Progenitor cell of endocrine pancreas (in vitro differentiated cells): ENCODE measurements around the gene SVIL. TPM values are rescaled to one million over a fixed set of nuclear protein-coding genes. Genes with fewer than 3 reads are reported as not detected.
"Not testable (repeated sequence)": the region's sequence is repeated elsewhere in the genome, so short reads cannot be mapped to it uniquely, and the experiment has no call there.

Source experiments
- DNase-seq: peaks from one replicate; pipeline ENCODE4 v3.0.0; 2021; ENCODE audit warnings: low spot score; ENCODE audit not compliant: unreplicated experiment
- H3K27ac Mint-ChIP-seq: 2 replicates; pipeline ENCODE4 v1.8.0; 2021; ENCODE audit warnings: mild to moderate bottlenecking, moderate library complexity, mixed read lengths
- H3K27me3 Mint-ChIP-seq: 2 replicates; pipeline ENCODE4 v1.8.0; 2021; ENCODE audit warnings: mixed read lengths
- H3K36me3 Mint-ChIP-seq: 2 replicates; pipeline ENCODE4 v1.8.0; 2022; ENCODE audit warnings: mixed read lengths; ENCODE audit not compliant: insufficient read depth
- H3K4me1 Mint-ChIP-seq: 2 replicates; pipeline ENCODE4 v1.8.0; 2021; ENCODE audit warnings: low read depth, mixed read lengths
- H3K4me3 Mint-ChIP-seq: 2 replicates; pipeline ENCODE4 v1.8.0; 2021; ENCODE audit warnings: low read depth, mild to moderate bottlenecking, moderate library complexity, mixed read lengths
- H3K9me3 Mint-ChIP-seq: 2 replicates; pipeline ENCODE4 v1.8.0; 2021; ENCODE audit warnings: low read depth, mixed read lengths
- total RNA-seq: library from RNA; stranded (reverse); gene quantifications from 2 replicates; pipeline ENCODE4 v1.2.1, GENCODE V29; 2021
- TF ChIP-seq, protein P1 (sequence below): fragments of 200-600 bp; sonication (generic); IDR thresholded peaks from one replicate; pipeline ENCODE4 v1.5.0; 2021; ENCODE audit warnings: antibody characterized with exemption, mild to moderate bottlenecking; ENCODE audit not compliant: unreplicated experiment

Gene SVIL
- total RNA-seq, 1 donor from 2014 or later = 88.2 TPM

DNA sequence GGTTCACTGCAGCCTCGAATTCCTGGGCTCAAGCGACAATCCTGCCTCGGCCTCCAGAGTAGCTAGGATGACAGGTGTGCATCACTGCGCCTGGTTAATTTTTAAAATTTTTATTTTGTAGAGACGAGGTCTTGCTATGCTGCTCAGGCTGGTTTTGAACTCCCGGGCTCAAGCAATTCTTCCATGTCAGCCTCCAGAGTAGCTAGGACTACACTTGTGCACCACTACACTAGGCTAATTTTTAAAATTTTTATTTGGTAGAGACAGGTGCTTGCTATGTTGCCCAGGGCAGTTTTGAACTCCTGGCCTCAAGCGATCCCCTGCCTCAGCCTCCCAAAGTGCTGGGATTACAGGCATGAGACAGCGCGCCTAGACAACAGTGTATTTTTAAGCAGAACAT, 120.5 kb downstream of the SVIL start:
- Mint-ChIP-seq H3K4me3 (no peak overlapping the region), H3K9me3 (no peaks in the 10 kb centered on the region), H3K27me3 (no peaks in the 10 kb centered on the region), H3K36me3 (peaks cover 16% of the 10 kb centered on the region), H3K27ac (no peak overlapping the region), H3K4me1 (peaks cover 6% of the 10 kb centered on the region)
- no peak for DNase-seq
- TF ChIP-seq, protein P1, sequence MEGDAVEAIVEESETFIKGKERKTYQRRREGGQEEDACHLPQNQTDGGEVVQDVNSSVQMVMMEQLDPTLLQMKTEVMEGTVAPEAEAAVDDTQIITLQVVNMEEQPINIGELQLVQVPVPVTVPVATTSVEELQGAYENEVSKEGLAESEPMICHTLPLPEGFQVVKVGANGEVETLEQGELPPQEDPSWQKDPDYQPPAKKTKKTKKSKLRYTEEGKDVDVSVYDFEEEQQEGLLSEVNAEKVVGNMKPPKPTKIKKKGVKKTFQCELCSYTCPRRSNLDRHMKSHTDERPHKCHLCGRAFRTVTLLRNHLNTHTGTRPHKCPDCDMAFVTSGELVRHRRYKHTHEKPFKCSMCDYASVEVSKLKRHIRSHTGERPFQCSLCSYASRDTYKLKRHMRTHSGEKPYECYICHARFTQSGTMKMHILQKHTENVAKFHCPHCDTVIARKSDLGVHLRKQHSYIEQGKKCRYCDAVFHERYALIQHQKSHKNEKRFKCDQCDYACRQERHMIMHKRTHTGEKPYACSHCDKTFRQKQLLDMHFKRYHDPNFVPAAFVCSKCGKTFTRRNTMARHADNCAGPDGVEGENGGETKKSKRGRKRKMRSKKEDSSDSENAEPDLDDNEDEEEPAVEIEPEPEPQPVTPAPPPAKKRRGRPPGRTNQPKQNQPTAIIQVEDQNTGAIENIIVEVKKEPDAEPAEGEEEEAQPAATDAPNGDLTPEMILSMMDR = no peak

DNA sequence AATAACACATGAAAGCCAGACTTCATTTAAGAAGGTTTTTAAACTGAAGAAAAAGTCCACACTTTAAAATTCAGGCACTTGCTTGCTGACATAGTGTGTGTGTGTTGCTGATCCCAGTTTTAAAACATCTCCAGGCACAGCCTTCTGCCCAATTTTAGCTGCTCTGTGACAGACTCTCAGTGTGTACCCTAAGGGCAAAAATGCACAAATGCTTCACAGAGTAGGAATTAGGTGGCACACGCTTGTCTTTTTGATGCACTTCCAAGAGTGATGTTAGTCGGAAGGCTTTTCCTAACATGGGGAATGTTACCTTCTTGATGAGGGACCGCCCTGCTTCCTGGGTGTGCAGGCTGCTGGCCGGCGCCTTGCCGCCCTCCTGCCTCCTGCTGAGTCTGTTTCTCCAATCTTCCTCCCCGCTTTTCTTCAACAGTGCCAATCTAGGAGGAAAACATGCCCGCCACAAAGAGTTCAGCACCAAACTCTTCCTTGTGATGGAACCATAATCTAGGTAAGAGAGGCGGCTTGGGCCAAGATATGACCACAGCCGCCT, 122.3 kb downstream of the SVIL start:
- peaks cover 20% of the 10 kb centered on the region for H3K36me3 Mint-ChIP-seq
- peaks cover 8% of the 10 kb centered on the region for H3K4me1 Mint-ChIP-seq
- H3K27me3 Mint-ChIP-seq = no peaks in the 10 kb centered on the region
- no peak for DNase-seq
- no peak overlapping the region for H3K4me3 Mint-ChIP-seq
- H3K27ac Mint-ChIP-seq = no peak overlapping the region
- TF ChIP-seq, protein P1 = no peak
- H3K9me3 Mint-ChIP-seq = no peaks in the 10 kb centered on the region

DNA sequence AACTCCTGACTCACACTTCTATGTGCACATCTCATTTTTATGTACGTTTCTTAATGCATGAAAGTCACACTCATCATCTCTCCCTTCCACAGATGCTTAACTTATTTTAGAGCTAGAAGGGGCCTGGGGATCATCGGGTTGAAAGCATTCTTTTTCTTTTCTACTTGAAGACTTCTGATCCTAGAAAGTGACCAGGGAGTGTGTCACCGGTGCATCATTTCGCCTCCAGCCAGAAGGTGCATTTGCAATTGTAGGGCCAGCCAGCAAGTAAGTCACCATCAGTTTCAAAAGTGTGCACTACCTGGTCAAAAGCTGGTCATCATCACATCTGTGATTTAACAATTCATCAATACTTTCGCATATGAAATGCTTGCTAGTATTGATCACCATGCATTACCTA, 123.0 kb downstream of the SVIL start:
- not testable (repeated sequence) for H3K27me3 Mint-ChIP-seq, H3K27ac Mint-ChIP-seq, H3K9me3 Mint-ChIP-seq, H3K4me3 Mint-ChIP-seq, DNase-seq, H3K4me1 Mint-ChIP-seq
- H3K36me3 Mint-ChIP-seq = peaks cover 22% of the 10 kb centered on the region

DNA sequence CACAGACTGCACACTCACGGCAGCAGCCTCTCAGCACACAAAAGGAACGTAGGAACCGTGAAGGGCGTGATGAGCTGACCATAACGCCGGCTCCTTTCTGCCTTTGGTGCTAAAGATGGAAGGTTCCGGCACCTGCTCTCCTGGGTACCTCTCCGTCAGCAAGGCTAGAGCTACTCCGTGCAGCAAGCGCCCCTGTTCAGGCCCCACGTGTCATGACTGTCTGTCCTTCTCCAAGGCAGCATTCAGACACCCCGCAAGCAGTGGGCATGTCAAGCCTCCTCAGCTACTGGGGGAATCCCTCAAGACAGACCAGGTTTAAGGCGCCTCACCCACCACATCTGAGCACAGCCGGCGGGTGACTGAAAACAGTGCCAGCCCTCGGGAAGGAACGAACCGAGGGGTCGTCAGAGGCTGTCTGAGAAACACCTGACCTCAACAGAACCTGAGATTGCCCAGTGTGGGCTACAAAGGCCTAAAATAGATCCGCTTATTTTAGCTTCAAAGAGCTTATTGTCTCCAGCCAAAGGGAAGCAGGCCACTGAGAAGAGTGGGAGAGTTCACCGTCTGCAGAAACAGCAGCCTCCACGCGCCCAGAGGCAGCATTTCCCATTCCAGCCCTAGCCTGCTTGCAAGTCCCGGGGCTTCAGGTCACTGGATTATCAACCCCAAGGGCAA, 124.2 kb downstream of the SVIL start:
- DNase-seq, H3K27me3 Mint-ChIP-seq, H3K27ac Mint-ChIP-seq, H3K4me3 Mint-ChIP-seq, H3K4me1 Mint-ChIP-seq, H3K9me3 Mint-ChIP-seq: not testable (repeated sequence)
- H3K36me3 Mint-ChIP-seq = peaks cover 23% of the 10 kb centered on the region

DNA sequence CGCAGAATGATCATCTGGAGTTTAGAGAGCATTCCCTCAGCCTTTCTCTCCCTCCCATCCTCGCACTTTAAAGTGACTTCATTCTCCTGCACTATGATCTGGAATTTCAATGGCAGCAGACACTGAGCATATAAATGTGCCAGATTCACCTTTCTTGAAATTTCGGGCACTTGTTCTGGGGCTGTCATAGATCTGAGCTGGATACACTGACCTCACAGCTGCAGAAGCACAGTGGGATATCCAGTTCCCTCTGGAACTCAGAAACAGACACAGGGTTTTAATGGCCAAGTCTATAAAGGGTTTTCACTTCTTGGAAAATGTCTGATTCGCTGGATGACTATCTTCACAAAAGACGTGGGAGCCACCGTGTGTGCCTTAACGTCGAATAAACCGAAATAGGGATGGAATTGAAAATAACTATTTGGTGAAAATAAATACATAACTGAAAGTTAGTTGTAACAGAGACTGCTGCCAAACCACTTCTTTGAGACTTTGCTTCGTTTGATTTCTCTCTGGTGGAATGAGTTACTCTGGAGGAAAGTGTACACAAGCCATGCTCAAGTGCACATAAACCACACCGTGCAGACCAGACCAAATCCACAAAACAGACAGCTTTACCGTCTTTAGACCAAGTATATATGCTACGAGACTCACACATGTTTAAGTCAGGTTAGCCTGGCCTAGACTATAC, 126.1 kb downstream of the SVIL start:
- peaks cover 5% of the 10 kb centered on the region for H3K4me1 Mint-ChIP-seq
- no peak overlapping the region for H3K27ac Mint-ChIP-seq
- peaks cover 31% of the 10 kb centered on the region for H3K36me3 Mint-ChIP-seq
- H3K9me3 Mint-ChIP-seq = no peaks in the 10 kb centered on the region
- no peak overlapping the region for H3K4me3 Mint-ChIP-seq
- H3K27me3 Mint-ChIP-seq = no peaks in the 10 kb centered on the region
- no peak for DNase-seq
- TF ChIP-seq, protein P1 = no peak

DNA sequence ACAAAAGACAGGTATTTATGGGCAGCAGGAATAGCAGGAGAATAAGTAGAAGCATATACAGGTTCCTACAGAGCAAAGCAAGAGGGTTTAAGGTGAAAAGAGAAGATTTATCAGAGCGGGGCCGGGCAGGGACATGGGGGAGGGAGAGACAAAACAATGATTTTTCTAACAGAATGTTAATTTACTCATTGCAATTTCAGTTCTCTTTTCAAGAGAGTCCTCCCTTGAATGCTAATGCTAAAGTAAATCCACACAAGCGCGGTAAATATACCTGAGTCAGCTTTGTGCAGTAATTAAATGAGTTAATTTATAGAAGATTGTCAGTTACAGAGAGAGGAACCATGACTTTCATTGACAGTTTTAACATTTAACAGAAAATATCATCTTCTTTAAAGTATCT, 127.0 kb downstream of the SVIL start:
- H3K36me3 Mint-ChIP-seq = peaks cover 29% of the 10 kb centered on the region
- peak overlapping the region; percentile 13 for H3K27ac Mint-ChIP-seq

DNA sequence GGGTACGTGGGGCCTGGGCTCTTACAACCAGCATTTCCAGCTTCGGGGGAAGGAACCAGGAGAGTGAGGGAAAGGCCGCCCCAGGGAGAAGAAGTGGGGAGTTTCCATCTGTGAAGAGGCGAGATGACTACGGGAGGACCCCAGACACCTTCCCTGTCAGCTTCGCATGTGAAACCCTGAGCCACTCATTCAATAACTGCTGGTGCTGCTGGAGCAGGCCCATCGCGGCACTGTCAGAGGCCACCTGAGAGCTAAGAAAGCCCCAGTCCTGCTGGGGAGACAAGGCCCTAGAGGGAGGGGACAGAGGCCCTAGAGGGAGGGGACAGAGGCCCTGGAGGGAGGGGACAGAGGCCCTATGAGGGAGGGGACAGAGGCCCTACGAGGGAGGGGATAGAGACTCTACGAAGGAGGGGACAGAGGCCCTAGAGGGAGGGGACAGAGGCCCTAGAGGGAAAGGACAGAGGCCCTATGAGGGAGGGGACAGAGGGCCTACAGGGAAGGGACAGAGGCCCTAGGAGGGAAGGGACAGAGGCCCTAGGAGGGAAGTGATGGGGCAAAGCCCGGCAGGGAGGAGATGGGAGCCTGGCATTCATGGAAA, 128.3 kb downstream of the SVIL start:
- H3K27me3 Mint-ChIP-seq, H3K9me3 Mint-ChIP-seq, H3K4me1 Mint-ChIP-seq, H3K4me3 Mint-ChIP-seq, DNase-seq: not testable (repeated sequence)
- Mint-ChIP-seq H3K27ac (peak overlapping the region; percentile 67), H3K36me3 (peaks cover 25% of the 10 kb centered on the region)

More for the DNA sequence above, 127.0 kb downstream of the SVIL start:
- not testable (repeated sequence) for DNase-seq, H3K4me3 Mint-ChIP-seq, H3K4me1 Mint-ChIP-seq, H3K27me3 Mint-ChIP-seq, H3K9me3 Mint-ChIP-seq
